Vagina (tissue), 2 donors: ENCODE results near the gene BTN1A1. TPM values are rescaled to one million over a fixed set of nuclear protein-coding genes. Genes with fewer than 3 reads are reported as not detected.
"Not testable (repeated sequence)": the region's sequence is repeated elsewhere in the genome, so short reads cannot be mapped to it uniquely, and the experiment has no call there.

Experiments
- DNase-seq, 2 donors: peaks; one replicate each; pipeline ENCODE4 v3.0.0-alpha.2; 2017; ENCODE audit errors: extremely low spot score in 2 of 2
- H3K27ac ChIP-seq: fragments of 200-600 bp; sonication (generic); one replicate; pipeline ENCODE4 v1.5.1; 2019
- H3K27me3 ChIP-seq: fragments of 200-600 bp; sonication (generic); one replicate; pipeline ENCODE4 v1.5.1; 2019
- H3K36me3 ChIP-seq, 2 donors: fragments of 200-600 bp; sonication (generic); one replicate each; pipeline ENCODE4 v1.5.1; 2017 to 2019
- H3K4me1 ChIP-seq: fragments of 200-600 bp; sonication (generic); one replicate; pipeline ENCODE4 v1.5.1; 2019
- H3K4me3 ChIP-seq, 2 donors: fragments of 200-600 bp; sonication (generic); 1 replicate in 1 of 2; 2 replicates in 1 of 2; pipeline ENCODE4 v1.5.1; 2016 to 2019
- H3K9me3 ChIP-seq: fragments of 200-600 bp; sonication (generic); one replicate; pipeline ENCODE4 v1.5.1; 2019
- CTCF ChIP-seq, 3 experiments: fragments of 450-650 bp in 2 of 3; fragments of 200-600 bp in 1 of 3; sonication (generic) in 1 of 3; IDR thresholded peaks; one replicate each; pipeline ENCODE4 v1.5.1; 2017 to 2019; ENCODE audit warnings: antibody characterized with exemption in 3 of 3, mild to moderate bottlenecking in 2 of 3, moderate library complexity in 2 of 3
- POLR2A ChIP-seq, 2 donors: fragments of 450-650 bp; IDR thresholded peaks; one replicate each; pipeline ENCODE4 v1.6.1; 2017; ENCODE audit warnings: antibody characterized with exemption in 2 of 2, mild to moderate bottlenecking in 2 of 2, moderate library complexity in 2 of 2
- POLR2AphosphoS5 ChIP-seq, 2 donors: sonication (generic); formaldehyde crosslinking; IDR thresholded peaks; one replicate each; pipeline ENCODE4 v1.9.0; 2017; ENCODE audit warnings: antibody characterized with exemption in 2 of 2, mild to moderate bottlenecking in 2 of 2, low read depth in 1 of 2; ENCODE audit not compliant: insufficient read depth in 1 of 2
- intact Hi-C: fragments of 100-400 bp; cut with DNase I; formaldehyde crosslinking; loops from one replicate; pipeline ENCODE4 v1.15.1; 2023
- total RNA-seq: library from RNA; depleted of rRNA; stranded (reverse); fragments of >200 nt; gene quantifications from one replicate; pipeline ENCODE4 v1.2.3, GENCODE V29; 2016

Gene BTN1A1
- total RNA-seq, 1 donor from 2014 or later: not detected

GRCh38 chr6:26543953-26544352, 43.9 kb downstream of the BTN1A1 start:
- H3K36me3 ChIP-seq: peaks cover 0 to 27% of the 10 kb centered on the region in 2 donors

GRCh38 chr6:26544473-26544872, 44.4 kb downstream of the BTN1A1 start:
- intact Hi-C loops: no loop called here
- peaks cover 0 to 27% of the 10 kb centered on the region in 2 donors for H3K36me3 ChIP-seq
- no peaks in the 10 kb centered on the region for H3K9me3 ChIP-seq

More at GRCh38 chr6:26543953-26544352, 43.9 kb downstream of the BTN1A1 start:
- Histone ChIP-seq H3K4me1 (peaks cover 8% of the 10 kb centered on the region), H3K4me3 (no peak overlapping the region), H3K27ac (no peak overlapping the region), H3K27me3 (no peaks in the 10 kb centered on the region), H3K9me3 (no peaks in the 10 kb centered on the region)
- no peak for DNase-seq
- intact Hi-C loops: no loop called here
- TF ChIP-seq CTCF (IDR thresholded peaks at IDR 0.05) (no peak), POLR2A (IDR thresholded peaks at IDR 0.05) (no peak), POLR2AphosphoS5 (IDR thresholded peaks at IDR 0.05; ENCODE audit: insufficient read depth in 1 of 2, low read depth in 1 of 2) (no peak)

GRCh38 chr6:26545627-26546026, 45.5 kb downstream of the BTN1A1 start:
- Histone ChIP-seq H3K27ac (no peak overlapping the region), H3K9me3 (no peaks in the 10 kb centered on the region), H3K4me3 (no peak overlapping the region), H3K4me1 (no peaks in the 10 kb centered on the region), H3K36me3 (peaks cover 0 to 27% of the 10 kb centered on the region in 2 donors), H3K27me3 (no peaks in the 10 kb centered on the region)
- intact Hi-C loops: no loop called here
- no peak for TF ChIP-seq POLR2A (IDR thresholded peaks at IDR 0.05)
- TF ChIP-seq CTCF (IDR thresholded peaks at IDR 0.05): no peak
- no peak for TF ChIP-seq POLR2AphosphoS5 (IDR thresholded peaks at IDR 0.05; ENCODE audit: insufficient read depth in 1 of 2, low read depth in 1 of 2)
- DNase-seq: no peak

More at GRCh38 chr6:26544473-26544872, 44.4 kb downstream of the BTN1A1 start:
- no peak for DNase-seq
- H3K4me1 ChIP-seq: peaks cover 3% of the 10 kb centered on the region
- H3K27ac ChIP-seq: no peak overlapping the region
- no peaks in the 10 kb centered on the region for H3K27me3 ChIP-seq
- TF ChIP-seq CTCF (IDR thresholded peaks at IDR 0.05) (no peak), POLR2A (IDR thresholded peaks at IDR 0.05) (no peak), POLR2AphosphoS5 (IDR thresholded peaks at IDR 0.05; ENCODE audit: insufficient read depth in 1 of 2, low read depth in 1 of 2) (no peak)
- H3K4me3 ChIP-seq: no peak overlapping the region

GRCh38 chr6:26547363-26547762, 47.3 kb downstream of the BTN1A1 start:
- DNase-seq, intact Hi-C loops, H3K4me1 ChIP-seq, H3K9me3 ChIP-seq, H3K4me3 ChIP-seq, H3K27ac ChIP-seq, H3K27me3 ChIP-seq: not testable (repeated sequence)
- H3K36me3 ChIP-seq: peaks cover 0 to 27% of the 10 kb centered on the region in 2 donors

GRCh38 chr6:26550250-26550993, 50.3 kb downstream of the BTN1A1 start:
- intact Hi-C loops: loop anchor here (5.0 to 10.0 kb wide), 2 partner anchors 238 to 1284 kb away; a partner anchor contains a TSS
- peaks cover 0 to 12% of the 10 kb centered on the region in 2 donors for H3K36me3 ChIP-seq
- no peak for TF ChIP-seq POLR2A (IDR thresholded peaks at IDR 0.05)
- TF ChIP-seq POLR2AphosphoS5 (IDR thresholded peaks at IDR 0.05; ENCODE audit: insufficient read depth in 1 of 2, low read depth in 1 of 2): peak in 1 of 2 donors; percentile 44
- no peak for TF ChIP-seq CTCF (IDR thresholded peaks at IDR 0.05)
- peak overlapping the region; percentile 50 to 68 for H3K4me3 ChIP-seq
- no peak overlapping the region for H3K27ac ChIP-seq
- H3K27me3 ChIP-seq: no peaks in the 10 kb centered on the region
- DNase-seq: no peak
- H3K4me1 ChIP-seq: peaks cover 7% of the 10 kb centered on the region
- H3K9me3 ChIP-seq: no peaks in the 10 kb centered on the region
